KBM-7 (cell line): Measurements from ENCODE around the gene SCNN1B.

Experiments
- DNase-seq: peaks from one replicate; pipeline ENCODE4 v3.0.0-alpha.2; 2015
- in situ Hi-C: fragments of 300-500 bp; cut with MboI; formaldehyde crosslinking; loops from 2 replicates; pipeline ENCODE4 v1.14.3; 2020; ENCODE audit warnings: low sequenced_read_pairs, low pct_unique_long_range_greater_than_20kb, mixed read lengths

SCNN1B gene

GRCh38 chr16:23424292-23424958, 122.3 kb downstream of the SCNN1B start:
- DNase-seq = no peak

GRCh38 chr16:23428351-23428750, 126.2 kb downstream of the SCNN1B start:
- in situ Hi-C loops = no loop called here

More at GRCh38 chr16:23424292-23424958, 122.3 kb downstream of the SCNN1B start:
- in situ Hi-C loops = no loop called here

More at GRCh38 chr16:23428351-23428750, 126.2 kb downstream of the SCNN1B start:
- DNase-seq = no peak
